ENCODE results near the gene THADA. TPM values are rescaled to one million over a fixed set of nuclear protein-coding genes. Genes with fewer than 3 reads are reported as not detected.

The THADA gene
- total RNA-seq, 2 experiments from 2014 or later = 31.2 to 32.3 TPM

- peak overlapping the region; percentile 18; the same call in 1 of the 2 replicates for H3K4me2 ChIP-seq (ENCODE audit: low read length)
- H4K20me1 ChIP-seq (ENCODE audit: insufficient read depth, low read length) = no peaks in the 10 kb centered on the region
- no peak overlapping the region for H2AFZ ChIP-seq (ENCODE audit: low read length)
- CTCF ChIA-PET (ENCODE audit: unreplicated experiment) = no interaction called here
- no peaks in the 10 kb centered on the region for H3K79me2 ChIP-seq (ENCODE audit: insufficient read depth, low read depth, low read length)
- H3K9me2 ChIP-seq (ENCODE audit: insufficient read depth, low read length) = no peaks in the 10 kb centered on the region
- peaks cover 11% of the 10 kb centered on the region for H3K4me1 ChIP-seq (ENCODE audit: insufficient read depth, low read length, poor library complexity, severe bottlenecking)
- H3K9me3 ChIP-seq (ENCODE audit: low read length) = no peaks in the 10 kb centered on the region
- TF ChIP-seq CTCF (conservative IDR thresholded peaks at IDR 0.05; ENCODE audit: low read length) = no peak
- no peak for TF ChIP-seq EZH2phosphoT487 (IDR thresholded peaks at IDR 0.05; ENCODE audit: borderline replicate concordance, low read depth, low read length)
- intact Hi-C loops (cut with micrococcal nuclease; ENCODE audit: unreplicated experiment) = no loop called here
- H3K36me3 ChIP-seq (ENCODE audit: insufficient read depth, low read length) = no peaks in the 10 kb centered on the region
- BruUV-seq (replicated peaks) = no TSS peak
- H3K4me3 ChIP-seq (ENCODE audit: low read depth, low read length, poor library complexity, severe bottlenecking) = no peak overlapping the region
- H3K27ac ChIP-seq (ENCODE audit: low read depth, low read length, poor library complexity, severe bottlenecking) = no peak overlapping the region
- POLR2A ChIA-PET = interaction anchor here (1.0 to 2.0 kb wide), 2 partner anchors 18 to 76 kb away, joined by 3 to 5 read pairs; no protein-coding TSS in a partner anchor
- peak; percentile 53 for DNase-seq (ENCODE audit: low spot score)
These were observed 134.3 kb downstream of the THADA start for GRCh38 chr2:43461453-43462073.

- CTCF ChIA-PET (ENCODE audit: unreplicated experiment) = no interaction called here
- peaks cover 11% of the 10 kb centered on the region for H3K4me1 ChIP-seq (ENCODE audit: insufficient read depth, low read length, poor library complexity, severe bottlenecking)
- no peak overlapping the region for H3K4me3 ChIP-seq (ENCODE audit: low read depth, low read length, poor library complexity, severe bottlenecking)
- no peaks in the 10 kb centered on the region for H3K9me2 ChIP-seq (ENCODE audit: insufficient read depth, low read length)
- no peak overlapping the region for H3K4me2 ChIP-seq (ENCODE audit: low read length)
- DNase-seq (ENCODE audit: low spot score) = no peak
- intact Hi-C loops (cut with micrococcal nuclease; ENCODE audit: unreplicated experiment) = no loop called here
- H3K9me3 ChIP-seq (ENCODE audit: low read length) = no peaks in the 10 kb centered on the region
- no peak overlapping the region for H3K27ac ChIP-seq (ENCODE audit: low read depth, low read length, poor library complexity, severe bottlenecking)
- no peak for TF ChIP-seq CTCF (conservative IDR thresholded peaks at IDR 0.05; ENCODE audit: low read length)
- TF ChIP-seq EZH2phosphoT487 (IDR thresholded peaks at IDR 0.05; ENCODE audit: borderline replicate concordance, low read depth, low read length) = no peak
- no peaks in the 10 kb centered on the region for H3K79me2 ChIP-seq (ENCODE audit: insufficient read depth, low read depth, low read length)
- H4K20me1 ChIP-seq (ENCODE audit: insufficient read depth, low read length) = no peaks in the 10 kb centered on the region
- BruUV-seq (replicated peaks) = no TSS peak
- H3K36me3 ChIP-seq (ENCODE audit: insufficient read depth, low read length) = no peaks in the 10 kb centered on the region
- no peak overlapping the region for H2AFZ ChIP-seq (ENCODE audit: low read length)
- POLR2A ChIA-PET = interaction anchor here (1.0 to 2.0 kb wide), 2 partner anchors 17 to 75 kb away, joined by 3 to 5 read pairs; no protein-coding TSS in a partner anchor
These were observed 135.1 kb downstream of the THADA start for GRCh38 chr2:43460611-43461365.

GRCh38 chr2:43460174-43460546 lies 135.7 kb downstream of the THADA start:
- H3K9me3 ChIP-seq (ENCODE audit: low read length) = no peaks in the 10 kb centered on the region
- ChIA-PET CTCF (ENCODE audit: unreplicated experiment) (no interaction called here), POLR2A (interaction anchor here (2.0 kb wide), 1 partner anchor 17 kb away, joined by 5 read pairs; no protein-coding TSS in a partner anchor)
- peaks cover 11% of the 10 kb centered on the region for H3K4me1 ChIP-seq (ENCODE audit: insufficient read depth, low read length, poor library complexity, severe bottlenecking)
- no peaks in the 10 kb centered on the region for H3K79me2 ChIP-seq (ENCODE audit: insufficient read depth, low read depth, low read length)
- H3K9me2 ChIP-seq (ENCODE audit: insufficient read depth, low read length) = no peaks in the 10 kb centered on the region
- H2AFZ ChIP-seq (ENCODE audit: low read length) = no peak overlapping the region
- no peaks in the 10 kb centered on the region for H3K36me3 ChIP-seq (ENCODE audit: insufficient read depth, low read length)
- no peak overlapping the region for H3K4me3 ChIP-seq (ENCODE audit: low read depth, low read length, poor library complexity, severe bottlenecking)
- no peak overlapping the region for H3K27ac ChIP-seq (ENCODE audit: low read depth, low read length, poor library complexity, severe bottlenecking)
- intact Hi-C loops (cut with micrococcal nuclease; ENCODE audit: unreplicated experiment) = no loop called here
- no peak for TF ChIP-seq EZH2phosphoT487 (IDR thresholded peaks at IDR 0.05; ENCODE audit: borderline replicate concordance, low read depth, low read length)
- DNase-seq (ENCODE audit: low spot score) = no peak
- H3K4me2 ChIP-seq (ENCODE audit: low read length) = no peak overlapping the region
- H4K20me1 ChIP-seq (ENCODE audit: insufficient read depth, low read length) = no peaks in the 10 kb centered on the region
- BruUV-seq (replicated peaks) = no TSS peak

Data from OCI-LY7 (cell line).